Gastrocnemius medialis (tissue), 4 donors: ENCODE data around the gene FAM83D.
A peak's percentile ranks its signal among the peaks of the same experiment; 100 is the strongest.

ENCODE experiments used
- POLR2A ChIP-seq, 2 donors: fragments of 450-650 bp; IDR thresholded peaks; one replicate each; pipeline ENCODE4 v1.6.1; 2017; ENCODE audit warnings: antibody characterized with exemption in 2 of 2, mild to moderate bottlenecking in 2 of 2, moderate library complexity in 2 of 2
- TF ChIP-seq, protein P1 (sequence below), 5 experiments: fragments of 450-650 bp in 3 of 5; fragments of 200-600 bp in 2 of 5; sonication (generic) in 2 of 5; IDR thresholded peaks in 4 of 5; conservative IDR thresholded peaks in 1 of 5; 1 replicate in 4 of 5; 2 replicates in 1 of 5; pipeline ENCODE4 v1.5.1; 2016 to 2019; ENCODE audit warnings: antibody characterized with exemption in 5 of 5, mild to moderate bottlenecking in 3 of 5, moderate library complexity in 3 of 5

DNA sequence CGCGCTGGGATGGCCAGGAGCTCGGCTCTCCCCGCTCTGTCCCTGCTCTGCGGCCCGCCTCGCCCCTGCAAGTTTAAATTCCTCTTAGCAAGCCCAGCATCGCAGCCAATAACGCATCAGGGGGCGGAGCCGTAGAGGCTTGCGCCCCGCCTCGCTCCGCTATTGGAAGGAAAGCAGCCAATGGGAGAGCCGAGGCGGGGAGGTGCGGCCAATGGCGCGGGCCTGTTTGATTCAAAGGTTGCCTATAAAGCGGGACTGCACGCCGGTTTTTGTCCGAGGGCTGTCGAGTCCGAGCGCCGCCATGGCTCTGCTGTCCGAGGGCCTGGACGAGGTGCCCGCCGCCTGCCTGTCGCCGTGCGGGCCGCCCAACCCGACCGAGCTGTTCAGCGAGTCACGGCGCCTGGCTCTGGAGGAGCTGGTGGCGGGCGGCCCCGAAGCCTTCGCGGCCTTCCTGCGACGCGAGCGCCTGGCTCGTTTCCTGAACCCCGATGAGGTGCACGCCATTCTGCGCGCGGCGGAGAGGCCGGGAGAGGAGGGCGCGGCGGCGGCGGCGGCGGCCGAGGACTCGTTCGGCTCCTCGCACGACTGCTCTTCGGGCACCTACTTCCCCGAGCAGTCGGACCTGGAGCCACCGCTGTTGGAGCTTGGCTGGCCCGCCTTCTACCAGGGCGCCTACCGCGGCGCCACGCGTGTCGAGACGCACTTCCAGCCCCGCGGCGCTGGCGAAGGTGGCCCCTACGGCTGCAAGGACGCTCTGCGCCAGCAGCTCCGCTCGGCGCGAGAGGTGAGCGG, at the start of gene FAM83D:
- TF ChIP-seq, protein P1, sequence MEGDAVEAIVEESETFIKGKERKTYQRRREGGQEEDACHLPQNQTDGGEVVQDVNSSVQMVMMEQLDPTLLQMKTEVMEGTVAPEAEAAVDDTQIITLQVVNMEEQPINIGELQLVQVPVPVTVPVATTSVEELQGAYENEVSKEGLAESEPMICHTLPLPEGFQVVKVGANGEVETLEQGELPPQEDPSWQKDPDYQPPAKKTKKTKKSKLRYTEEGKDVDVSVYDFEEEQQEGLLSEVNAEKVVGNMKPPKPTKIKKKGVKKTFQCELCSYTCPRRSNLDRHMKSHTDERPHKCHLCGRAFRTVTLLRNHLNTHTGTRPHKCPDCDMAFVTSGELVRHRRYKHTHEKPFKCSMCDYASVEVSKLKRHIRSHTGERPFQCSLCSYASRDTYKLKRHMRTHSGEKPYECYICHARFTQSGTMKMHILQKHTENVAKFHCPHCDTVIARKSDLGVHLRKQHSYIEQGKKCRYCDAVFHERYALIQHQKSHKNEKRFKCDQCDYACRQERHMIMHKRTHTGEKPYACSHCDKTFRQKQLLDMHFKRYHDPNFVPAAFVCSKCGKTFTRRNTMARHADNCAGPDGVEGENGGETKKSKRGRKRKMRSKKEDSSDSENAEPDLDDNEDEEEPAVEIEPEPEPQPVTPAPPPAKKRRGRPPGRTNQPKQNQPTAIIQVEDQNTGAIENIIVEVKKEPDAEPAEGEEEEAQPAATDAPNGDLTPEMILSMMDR (IDR thresholded peaks at IDR 0.05 in 4 of 5, conservative IDR thresholded peaks at IDR 0.05 in 1 of 5), result peak in 3 of 5 experiments; percentile 13 to 74 (median 26)
- TF ChIP-seq POLR2A (IDR thresholded peaks at IDR 0.05), result peak in 1 of 2 donors; percentile 72
